Esophagus squamous epithelium (tissue), 5 donors: ENCODE data around the gene SIGLEC7. TPM values are rescaled to one million over a fixed set of nuclear protein-coding genes. Genes with fewer than 3 reads are reported as not detected.

Experiments
- DNase-seq: peaks from one replicate; lab custom pipeline; 2025; lab: John Stamatoyannopoulos, UW
- H3K27ac ChIP-seq, 4 donors: fragments of 200-600 bp; sonication (generic); one replicate each; pipeline ENCODE4 v1.5.1; 2016 to 2019; ENCODE audit warnings: mild to moderate bottlenecking in 1 of 4
- H3K27me3 ChIP-seq, 4 donors: fragments of 200-600 bp; sonication (generic); 1 replicate in 3 of 4; 2 replicates in 1 of 4; pipeline versions ENCODE4 v1.5.1 to v1.6.0; 2017 to 2021; ENCODE audit warnings: antibody characterized with exemption in 1 of 4
- H3K36me3 ChIP-seq, 3 donors: fragments of 200-600 bp; sonication (generic); one replicate each; pipeline ENCODE4 v1.5.1; 2016 to 2019
- H3K4me1 ChIP-seq, 3 donors: fragments of 200-600 bp; sonication (generic); one replicate each; pipeline ENCODE4 v1.5.1; 2017 to 2019
- H3K4me3 ChIP-seq, 4 donors: fragments of 200-600 bp; sonication (generic); 1 replicate in 3 of 4; 2 replicates in 1 of 4; pipeline ENCODE4 v1.5.1; 2016 to 2019; ENCODE audit warnings: mild to moderate bottlenecking in 2 of 4, moderate library complexity in 1 of 4
- H3K9me3 ChIP-seq, 3 donors: fragments of 200-600 bp; sonication (generic); one replicate each; pipeline ENCODE4 v1.5.1; 2016 to 2019
- CTCF ChIP-seq, 6 experiments: fragments of 450-650 bp in 4 of 6; fragments of 200-600 bp in 2 of 6; sonication (generic) in 2 of 6; IDR thresholded peaks; one replicate each; pipeline ENCODE4 v1.5.1; 2016 to 2019; ENCODE audit warnings: antibody characterized with exemption in 6 of 6, mild to moderate bottlenecking in 4 of 6, moderate library complexity in 4 of 6
- POLR2A ChIP-seq, 4 donors: fragments of 450-650 bp; IDR thresholded peaks; one replicate each; pipeline ENCODE4 v1.6.1; 2017; ENCODE audit warnings: antibody characterized with exemption in 4 of 4, mild to moderate bottlenecking in 4 of 4, moderate library complexity in 3 of 4
- whole genome bisulfite sequencing, 2 donors: methylation state at CpG; one replicate each; pipeline ENCODE4 v1.1.5; 2018; 5-methylcytosine and 5-hydroxymethylcytosine counted together
- intact Hi-C: fragments of 100-400 bp; cut with DNase I; formaldehyde crosslinking; loops from one replicate; pipeline ENCODE4 v1.15.0; 2022
- total RNA-seq, 4 donors: library from RNA; depleted of rRNA; stranded (reverse); fragments of >200 nt; gene quantifications; one replicate each; pipeline ENCODE4 v1.1.0, GENCODE V29; 2016
- donor health status: DM: yes; HTN: yes; CAD: no.

SIGLEC7 gene
- total RNA-seq, 4 donors from 2014 or later = 0.13 to 3.8 (median 0.32) TPM; not detected in 1

- H3K27ac ChIP-seq = no peak overlapping the region
- WGBS, 2 donors = 50 to 61% methylated on average over 3 of the region's 4 CpGs
- no peaks in the 10 kb centered on the region for H3K4me1 ChIP-seq
- intact Hi-C loops = no loop called here
- no peak for DNase-seq
- no peak overlapping the region for H3K4me3 ChIP-seq
- TF ChIP-seq CTCF (IDR thresholded peaks at IDR 0.05) (no peak), POLR2A (IDR thresholded peaks at IDR 0.05) (no peak)
- H3K9me3 ChIP-seq = no peaks in the 10 kb centered on the region
- no peaks in the 10 kb centered on the region for H3K36me3 ChIP-seq
- H3K27me3 ChIP-seq = peaks cover 0 to 24% (median 0%) of the 10 kb centered on the region in 4 donors
Observed at GRCh38 chr19:51145916-51146493, 3.9 kb downstream of the SIGLEC7 start.

GRCh38 chr19:51146751-51147150 lies 4.7 kb downstream of the SIGLEC7 start:
- no peak overlapping the region for H3K27ac ChIP-seq
- H3K4me1 ChIP-seq = no peaks in the 10 kb centered on the region
- intact Hi-C loops = no loop called here
- TF ChIP-seq POLR2A (IDR thresholded peaks at IDR 0.05) = no peak
- TF ChIP-seq CTCF (IDR thresholded peaks at IDR 0.05) = no peak
- peaks cover 0 to 17% (median 0%) of the 10 kb centered on the region in 4 donors for H3K27me3 ChIP-seq
- H3K4me3 ChIP-seq = no peak overlapping the region
- no peaks in the 10 kb centered on the region for H3K36me3 ChIP-seq
- no peak for DNase-seq
- H3K9me3 ChIP-seq = no peaks in the 10 kb centered on the region
- no CpG with 5 or more reads among the region's 7 CpGs for WGBS, 2 donors

DNA sequence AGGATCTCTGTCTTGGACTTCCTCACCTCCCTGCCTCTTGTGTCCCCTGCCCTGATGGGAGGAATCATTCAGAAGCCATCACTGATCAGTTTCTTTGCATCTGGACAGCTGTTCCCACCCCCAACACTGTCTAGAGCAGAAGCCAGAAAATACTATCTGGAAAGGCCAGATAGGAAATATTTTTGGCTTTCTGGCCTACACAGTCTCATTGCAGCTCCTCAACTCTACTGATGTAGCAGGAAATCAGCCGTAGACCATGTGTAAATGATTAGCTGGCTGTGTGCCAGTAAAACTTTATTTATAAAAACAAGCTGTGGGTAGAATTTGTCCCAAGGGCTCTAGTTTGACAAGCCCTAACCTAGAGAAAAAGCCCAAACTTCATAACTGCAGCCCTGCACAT lies 5.6 kb downstream of the SIGLEC7 start:
- Histone ChIP-seq H3K4me1 (no peaks in the 10 kb centered on the region), H3K4me3 (no peak overlapping the region), H3K27ac (no peak overlapping the region), H3K9me3 (no peaks in the 10 kb centered on the region), H3K36me3 (no peaks in the 10 kb centered on the region), H3K27me3 (peaks cover 0 to 10% (median 0%) of the 10 kb centered on the region in 4 donors)
- 33 to 42% methylated on average over 1 of the region's 1 CpG for WGBS, 2 donors
- intact Hi-C loops = no loop called here
- TF ChIP-seq CTCF (IDR thresholded peaks at IDR 0.05) = no peak
- TF ChIP-seq POLR2A (IDR thresholded peaks at IDR 0.05) = no peak
- DNase-seq = no peak

GRCh38 chr19:51148580-51148979 lies 6.5 kb downstream of the SIGLEC7 start:
- Histone ChIP-seq H3K4me3 (no peak overlapping the region), H3K27me3 (peaks cover 0 to 17% (median 0%) of the 10 kb centered on the region in 4 donors), H3K36me3 (no peaks in the 10 kb centered on the region), H3K9me3 (no peaks in the 10 kb centered on the region), H3K4me1 (no peaks in the 10 kb centered on the region), H3K27ac (no peak overlapping the region)
- intact Hi-C loops = no loop called here
- DNase-seq = no peak
- 66 to 76% methylated on average over 3 of the region's 3 CpGs for WGBS, 2 donors
- TF ChIP-seq CTCF (IDR thresholded peaks at IDR 0.05) (no peak), POLR2A (IDR thresholded peaks at IDR 0.05) (no peak)

DNA sequence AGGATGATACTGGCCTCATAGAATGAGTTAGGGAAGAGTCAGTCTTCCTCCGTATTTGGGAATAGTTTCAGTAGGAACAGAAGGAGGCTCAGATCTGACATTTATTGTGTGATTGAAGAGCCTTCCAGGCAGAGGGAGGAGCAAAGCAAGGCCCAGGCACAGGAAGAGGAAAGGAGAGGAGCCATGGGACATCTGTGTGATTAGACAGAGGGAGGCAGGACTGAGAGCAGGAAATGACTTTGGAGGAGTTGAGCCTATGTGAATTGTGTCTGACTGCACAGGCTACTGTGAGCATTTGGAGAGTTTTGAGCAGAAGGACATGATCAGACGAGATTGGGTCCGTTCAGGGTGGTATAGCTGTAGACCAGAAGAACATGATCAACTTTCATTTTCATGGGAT lies 8.5 kb downstream of the SIGLEC7 start:
- TF ChIP-seq CTCF (IDR thresholded peaks at IDR 0.05) = no peak
- H3K27me3 ChIP-seq = peaks cover 0 to 22% (median 0%) of the 10 kb centered on the region in 4 donors
- H3K27ac ChIP-seq = no peak overlapping the region
- H3K9me3 ChIP-seq = no peaks in the 10 kb centered on the region
- no peak for DNase-seq
- no peaks in the 10 kb centered on the region for H3K36me3 ChIP-seq
- 60 to 68% methylated on average over 3 of the region's 3 CpGs for WGBS, 2 donors
- H3K4me3 ChIP-seq = no peak overlapping the region
- intact Hi-C loops = no loop called here
- no peaks in the 10 kb centered on the region for H3K4me1 ChIP-seq
